SK-N-SH (cell line): Measurements from ENCODE around the gene ANKRD37. TPM values are rescaled to one million over a fixed set of nuclear protein-coding genes. Genes with fewer than 3 reads are reported as not detected.

Experiments used
- CTCF ChIA-PET: fragments of 300-600, 350-600 bp; formaldehyde crosslinking; extraction: SDS; loops from one replicate; lab custom pipeline; 2021; lab: Yijun Ruan, JAX
- POLR2A ChIA-PET: fragments of 350-600 bp; sonication (Branson Sonifier 250); formaldehyde crosslinking; extraction: SDS; loops from one replicate; lab custom pipeline; 2020; ENCODE audit warnings: antibody characterized with exemption, inconsistent platforms; lab: Yijun Ruan, JAX
- DNase-seq: peaks from one replicate; pipeline ENCODE4 v3.0.0; 2012
- H2AFZ ChIP-seq: fragments of 200-600 bp; sonication (generic); 2 replicates; pipeline ENCODE4 v1.8.1; 2016; ENCODE audit warnings: antibody characterized with exemption, mild to moderate bottlenecking, low read depth
- H3F3A ChIP-seq: fragments of 200-600 bp; sonication (generic); replicated peaks from 2 replicates; pipeline ENCODE3; 2016; ENCODE audit warnings: antibody characterized with exemption, mild to moderate bottlenecking; ENCODE audit not compliant: insufficient read depth
- H3K27ac ChIP-seq, 2 experiments: fragments of 200-500 bp in 1 of 2; fragments of 200-600 bp in 1 of 2; sonication (Bioruptor generic) in 1 of 2; sonication (generic), shearing (Covaris generic) in 1 of 2; 2 replicates each; pipeline versions ENCODE4 v1.5.1 to v1.6.1; 2014 to 2016; ENCODE audit warnings: low read depth in 2 of 2, inconsistent platforms in 1 of 2, low read length in 1 of 2, mild to moderate bottlenecking in 1 of 2, mixed read lengths in 1 of 2
- H3K27me3 ChIP-seq: fragments of 200-600 bp; sonication (generic), shearing (Covaris generic); 2 replicates; pipeline ENCODE4 v1.6.1; 2016; ENCODE audit warnings: mixed run types; ENCODE audit not compliant: insufficient read depth
- H3K36me3 ChIP-seq, 2 experiments: fragments of 200-500 bp in 1 of 2; fragments of 200-600 bp in 1 of 2; sonication (Bioruptor generic) in 1 of 2; sonication (generic) in 1 of 2; replicated peaks in 1 of 2; 2 replicates each; pipeline versions ENCODE3 to v1.5.1; 2014 to 2016; ENCODE audit warnings: low read length in 1 of 2, mild to moderate bottlenecking in 1 of 2; ENCODE audit not compliant: insufficient read depth in 2 of 2, control insufficient read depth in 1 of 2
- H3K4me1 ChIP-seq, 2 experiments: fragments of 200-500 bp in 1 of 2; fragments of 200-600 bp in 1 of 2; sonication (Bioruptor generic) in 1 of 2; sonication (generic), shearing (Covaris generic) in 1 of 2; 2 replicates each; pipeline versions ENCODE4 v1.5.1 to v1.6.1; 2014 to 2016; ENCODE audit warnings: low read depth in 1 of 2, low read length in 1 of 2, mixed run types in 1 of 2; ENCODE audit not compliant: insufficient read depth in 2 of 2, control insufficient read depth in 1 of 2
- H3K4me2 ChIP-seq: fragments of 200-600 bp; sonication (generic), shearing (Covaris generic); 2 replicates; pipeline ENCODE4 v1.6.1; 2017; ENCODE audit warnings: mixed run types
- H3K4me3 ChIP-seq, 2 experiments: fragments of 200-500 bp in 1 of 2; fragments of 200-600 bp in 1 of 2; sonication (Bioruptor generic) in 1 of 2; sonication (generic), shearing (Covaris generic) in 1 of 2; 2 replicates each; pipeline versions ENCODE4 v1.5.1 to v1.8.1; 2014 to 2016; ENCODE audit warnings: low read depth in 2 of 2, inconsistent platforms in 1 of 2, low read length in 1 of 2, mild to moderate bottlenecking in 1 of 2, mixed read lengths in 1 of 2, moderate library complexity in 1 of 2
- H3K79me2 ChIP-seq: fragments of 200-600 bp; sonication (generic); 2 replicates; pipeline ENCODE4 v1.8.1; 2017; ENCODE audit warnings: mild to moderate bottlenecking; ENCODE audit not compliant: insufficient read depth
- H3K9ac ChIP-seq: fragments of 200-600 bp; sonication (generic); 2 replicates; pipeline ENCODE4 v1.6.1; 2017; ENCODE audit warnings: mixed run types
- H3K9me2 ChIP-seq: fragments of 200-600 bp; sonication (generic); 2 replicates; pipeline ENCODE4 v1.6.1; 2017; ENCODE audit warnings: mixed run types
- H3K9me3 ChIP-seq: fragments of 200-600 bp; sonication (generic); 2 replicates; pipeline ENCODE4 v1.6.1; 2017; ENCODE audit warnings: mixed run types, mild to moderate bottlenecking, moderate library complexity
- H4K20me1 ChIP-seq: fragments of 200-600 bp; sonication (generic); 2 replicates; pipeline ENCODE4 v1.6.1; 2017; ENCODE audit warnings: mild to moderate bottlenecking, mixed run types; ENCODE audit not compliant: insufficient read depth
- CHD2 ChIP-seq: fragments of 150-350 bp; IDR thresholded peaks from 2 replicates; pipeline ENCODE4 v1.6.1; 2018; ENCODE audit warnings: low read length; ENCODE audit not compliant: partially characterized antibody
- ELF1 ChIP-seq: IDR thresholded peaks from 2 replicates; pipeline ENCODE4 v1.4.0; 2012
- EP300 ChIP-seq, 2 experiments: IDR thresholded peaks; 2 replicates each; pipeline versions ENCODE4 v1.4.0 to v1.6.1; 2012; ENCODE audit warnings: borderline replicate concordance in 1 of 2, low read depth in 1 of 2, low read length in 1 of 2
- EZH2phosphoT487 ChIP-seq: fragments of 200-600 bp; sonication (generic); IDR thresholded peaks from 2 replicates; pipeline ENCODE4 v1.6.1; 2017; ENCODE audit warnings: low read depth, mixed run types, mild to moderate bottlenecking, antibody characterized with exemption, moderate library complexity, borderline replicate concordance
- MXI1 ChIP-seq: IDR thresholded peaks from 2 replicates; pipeline ENCODE4 v1.6.1; 2012; ENCODE audit warnings: mild to moderate bottlenecking, low read depth, low read length, improper control_type of control experiment
- NRF1 ChIP-seq: IDR thresholded peaks from 2 replicates; pipeline ENCODE4 v1.6.1; 2012; ENCODE audit warnings: low read depth, mild to moderate bottlenecking, low read length
- POLR2AphosphoS5 ChIP-seq: IDR thresholded peaks from 2 replicates; pipeline ENCODE4 v1.6.1; 2012; ENCODE audit warnings: low read depth, low read length
- SIN3A ChIP-seq: IDR thresholded peaks from 2 replicates; pipeline ENCODE4 v1.6.1; 2012; ENCODE audit warnings: low read depth, mild to moderate bottlenecking, low read length, moderate library complexity, borderline replicate concordance
- TAF1 ChIP-seq: IDR thresholded peaks from 2 replicates; pipeline ENCODE4 v1.6.1; 2012; ENCODE audit warnings: low read depth, mild to moderate bottlenecking, low read length, moderate library complexity, borderline replicate concordance
- TCF12 ChIP-seq: IDR thresholded peaks from 2 replicates; pipeline ENCODE4 v1.4.0; 2012
- TEAD4 ChIP-seq: IDR thresholded peaks from 2 replicates; pipeline ENCODE4 v1.4.0; 2012; ENCODE audit warnings: mild to moderate bottlenecking, borderline replicate concordance; ENCODE audit not compliant: insufficient read depth
- YY1 ChIP-seq: IDR thresholded peaks from 2 replicates; pipeline ENCODE4 v1.4.0; 2012; ENCODE audit warnings: low read depth, mild to moderate bottlenecking
- WGBS: methylation state at CpG from one replicate; pipeline ENCODE4 v1.1.6; 2017; ENCODE audit warnings: low lambda C conversion rate; 5-methylcytosine and 5-hydroxymethylcytosine counted together
- polyA plus RNA-seq, 3 experiments: library from polyadenylated mRNA; depleted of rRNA; stranded (reverse); fragments of >200 nt; gene quantifications; 2 replicates each; pipeline ENCODE4 v1.2.3, GENCODE V29; 2012
- TF ChIP-seq, protein P1 (sequence below): IDR thresholded peaks from 2 replicates; pipeline ENCODE4 v1.4.0; 2012; ENCODE audit warnings: low read depth
- TF ChIP-seq, protein P2 (sequence below): IDR thresholded peaks from 2 replicates; pipeline ENCODE4; 2012

ANKRD37 gene
- polyA plus RNA-seq, 1 of the 3 experiments (the other 2 are of a cell fraction), result 10.1 TPM

DNA sequence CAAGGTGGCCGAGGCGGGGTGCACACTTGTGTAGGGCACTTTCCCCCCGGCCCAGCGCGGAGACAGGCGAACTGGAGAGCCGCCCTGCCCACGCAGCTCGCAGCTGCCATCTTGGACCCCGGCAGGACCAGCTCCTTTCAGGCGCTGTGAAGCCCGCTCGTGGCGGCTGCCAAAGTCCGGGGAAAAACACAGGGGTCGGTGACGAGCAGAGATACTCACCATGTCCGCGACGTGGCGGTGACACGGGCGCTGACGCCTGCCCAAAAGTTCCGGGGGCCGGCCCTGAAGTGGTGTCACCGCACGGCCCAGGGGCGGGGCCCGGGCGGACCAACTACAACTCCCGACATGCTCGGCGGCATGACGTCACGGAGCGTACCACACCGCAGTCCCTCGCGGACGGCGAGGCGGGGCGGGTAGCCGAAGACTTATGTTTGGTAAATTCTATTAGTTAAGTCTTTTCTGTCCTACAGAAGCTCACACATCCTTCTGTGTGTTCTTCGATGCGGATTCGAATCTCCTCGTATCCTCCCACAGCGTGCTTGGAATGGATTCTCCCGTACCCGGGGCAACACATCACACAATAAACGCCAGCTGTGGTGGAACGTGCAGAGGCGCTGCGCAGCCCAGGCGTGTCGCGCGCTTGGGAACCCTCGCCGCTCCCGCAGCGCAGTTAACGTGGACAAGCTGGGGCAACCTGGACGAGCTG, 29.2 kb downstream of the ANKRD37 start, which contains the start of gene UFSP2:
Gene UFSP2 (minus strand): TSS at position 318 of the 706 bp plus-strand sequence. CDS start 96 bp downstream, at position 222.
- Histone ChIP-seq H3K27me3 (no peaks in the 10 kb centered on the region), H3K9me2 (no peaks in the 10 kb centered on the region), H3K27ac (peak within 1 kb of the TSS; percentile 88 to 95), H3K9ac (peak within 1 kb of the TSS; percentile 91), H3K36me3 (peaks cover 5 to 17% of the 10 kb centered on the region in 2 experiments), H3K4me2 (peak within 1 kb of the TSS; percentile 88), H3F3A (no peaks in the 10 kb centered on the region), H3K4me3 (peak within 1 kb of the TSS; percentile 71 to 82), H3K79me2 (peaks cover 26% of the 10 kb centered on the region), H3K4me1 (peaks cover 0 to 8% of the 10 kb centered on the region in 2 experiments; a peak in 2 of 4 replicates), H3K9me3 (no peaks in the 10 kb centered on the region), H4K20me1 (no peaks in the 10 kb centered on the region), H2AFZ (peak within 1 kb of the TSS; percentile 90)
- POLR2A ChIA-PET, result interaction anchor here (0.6 to 2.9 kb wide), 2 partner anchors 29 to 283 kb away, joined by 3 to 14 read pairs; partner anchors contain the start of genes ANKRD37, LRP2BP and SLC25A4
- DNase-seq, result peak; percentile 94
- CTCF ChIA-PET, result interaction anchor here (1.0 to 2.5 kb wide), 5 partner anchors 20 to 242 kb away, joined by 3 to 15 read pairs (median 3); no protein-coding TSS in a partner anchor
- 2% methylated on average over 33 of the region's 66 CpGs for WGBS
- peak; percentile 81 for TF ChIP-seq TAF1
- peak in 1 of 2 experiments; percentile 45; a peak in 1 of 4 replicates for TF ChIP-seq EP300 (IDR thresholded peaks at IDR 0.05; ENCODE audit: borderline replicate concordance in 1 of 2, low read depth in 1 of 2, low read length in 1 of 2)
- peak; percentile 56; the same call in 1 of the 2 replicates for TF ChIP-seq POLR2AphosphoS5
- TF ChIP-seq SIN3A, result peak; percentile 76
- no peak for TF ChIP-seq TEAD4
- peak; percentile 65 for TF ChIP-seq CHD2
- TF ChIP-seq YY1, result peak; percentile 92
- TF ChIP-seq, protein P1, sequence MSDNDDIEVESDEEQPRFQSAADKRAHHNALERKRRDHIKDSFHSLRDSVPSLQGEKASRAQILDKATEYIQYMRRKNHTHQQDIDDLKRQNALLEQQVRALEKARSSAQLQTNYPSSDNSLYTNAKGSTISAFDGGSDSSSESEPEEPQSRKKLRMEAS, result peak; percentile 90
- peak; percentile 58 for TF ChIP-seq NRF1
- 0 out of 2 replicates have a peak, but pooled peaks have one; percentile 19 for TF ChIP-seq TCF12
- TF ChIP-seq EZH2phosphoT487, result no peak
- no peak for TF ChIP-seq ELF1
- peak; percentile 97 for TF ChIP-seq MXI1
- TF ChIP-seq, all 33 proteins: peak for 10

GRCh38 chr4:185426960-185427688, 30.5 kb downstream of the ANKRD37 start:
- CTCF ChIA-PET, result interaction anchor here (0.8 to 2.5 kb wide), 2 partner anchors 171 to 594 kb away, joined by 3 to 15 read pairs; no protein-coding TSS in a partner anchor
- no peak overlapping the region for H3K9ac ChIP-seq
- 92% methylated on average over 22 of the region's 22 CpGs for WGBS
- no peak overlapping the region for H3K4me3 ChIP-seq
- POLR2A ChIA-PET, result interaction anchor here (0.6 to 2.9 kb wide), 2 partner anchors 31 to 214 kb away, joined by 4 to 14 read pairs; partner anchors contain the start of genes ANKRD37 and LRP2BP
- no peaks in the 10 kb centered on the region for H3K27me3 ChIP-seq
- no peaks in the 10 kb centered on the region for H4K20me1 ChIP-seq
- TF ChIP-seq, protein P2, sequence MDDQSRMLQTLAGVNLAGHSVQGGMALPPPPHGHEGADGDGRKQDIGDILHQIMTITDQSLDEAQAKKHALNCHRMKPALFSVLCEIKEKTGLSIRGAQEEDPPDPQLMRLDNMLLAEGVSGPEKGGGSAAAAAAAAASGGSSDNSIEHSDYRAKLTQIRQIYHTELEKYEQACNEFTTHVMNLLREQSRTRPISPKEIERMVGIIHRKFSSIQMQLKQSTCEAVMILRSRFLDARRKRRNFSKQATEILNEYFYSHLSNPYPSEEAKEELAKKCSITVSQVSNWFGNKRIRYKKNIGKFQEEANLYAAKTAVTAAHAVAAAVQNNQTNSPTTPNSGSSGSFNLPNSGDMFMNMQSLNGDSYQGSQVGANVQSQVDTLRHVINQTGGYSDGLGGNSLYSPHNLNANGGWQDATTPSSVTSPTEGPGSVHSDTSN, result no peak
- no peak for TF ChIP-seq MXI1
- no peak overlapping the region for H2AFZ ChIP-seq
- H3K9me2 ChIP-seq, result no peaks in the 10 kb centered on the region
- no peaks in the 10 kb centered on the region for H3F3A ChIP-seq
- H3K9me3 ChIP-seq, result no peaks in the 10 kb centered on the region
- peaks cover 0 to 8% of the 10 kb centered on the region in 2 experiments; a peak in 2 of 4 replicates for H3K4me1 ChIP-seq
- peaks cover 0 to 4% of the 10 kb centered on the region in 2 experiments for H3K36me3 ChIP-seq
- H3K4me2 ChIP-seq, result no peak overlapping the region
- no peak overlapping the region for H3K27ac ChIP-seq
- no peak for DNase-seq
- H3K79me2 ChIP-seq, result peaks cover 26% of the 10 kb centered on the region
